ENCODE measurements around the gene GALNT2. TPM values are rescaled to one million over a fixed set of nuclear protein-coding genes. Genes with fewer than 3 reads are reported as not detected.
A peak's percentile ranks its signal among the peaks of the same experiment; 100 is the strongest.

The GALNT2 gene
- total RNA-seq, 1 donor from 2014 or later: 72.2 TPM

- DNase-seq (ENCODE audit: low spot score): no peak
Measured at GRCh38 chr1:230091473-230092231, 24.6 kb downstream of the GALNT2 start.

- no peak for DNase-seq (ENCODE audit: low spot score)
Measured at GRCh38 chr1:230094746-230095145, 27.7 kb downstream of the GALNT2 start.

GRCh38 chr1:230095938-230096337 is 28.9 kb downstream of the GALNT2 start:
- DNase-seq (ENCODE audit: low spot score): no peak

- DNase-seq (ENCODE audit: low spot score): no peak
Measured at GRCh38 chr1:230097370-230097769, 30.3 kb downstream of the GALNT2 start.

GRCh38 chr1:230098723-230099122 is 31.7 kb downstream of the GALNT2 start:
- no peak for DNase-seq (ENCODE audit: low spot score)

GRCh38 chr1:230099465-230099864 is 32.4 kb downstream of the GALNT2 start:
- no peak for DNase-seq (ENCODE audit: low spot score)

GRCh38 chr1:230100932-230101331 is 33.9 kb downstream of the GALNT2 start:
- DNase-seq (ENCODE audit: low spot score): no peak

- no peak for DNase-seq (ENCODE audit: low spot score)
Measured at GRCh38 chr1:230101556-230101955, 34.5 kb downstream of the GALNT2 start.

- DNase-seq (ENCODE audit: low spot score): no peak
Measured at GRCh38 chr1:230102046-230102445, 35.0 kb downstream of the GALNT2 start.

GRCh38 chr1:230102472-230102871 is 35.4 kb downstream of the GALNT2 start:
- no peak for DNase-seq (ENCODE audit: low spot score)

GRCh38 chr1:230103306-230104173 is 36.5 kb downstream of the GALNT2 start:
- no peak for DNase-seq (ENCODE audit: low spot score)

GRCh38 chr1:230104395-230105244 is 37.6 kb downstream of the GALNT2 start:
- peak; percentile 94 for DNase-seq (ENCODE audit: low spot score)

GRCh38 chr1:230105245-230105753 is 38.3 kb downstream of the GALNT2 start:
- DNase-seq (ENCODE audit: low spot score): no peak

GRCh38 chr1:230105754-230106625 is 39.0 kb downstream of the GALNT2 start:
- peak; percentile 55 for DNase-seq (ENCODE audit: low spot score)

GRCh38 chr1:230107941-230108340 is 40.9 kb downstream of the GALNT2 start:
- no peak for DNase-seq (ENCODE audit: low spot score)

- DNase-seq (ENCODE audit: low spot score): no peak
Measured at GRCh38 chr1:230108580-230108979, 41.5 kb downstream of the GALNT2 start.

- no peak for DNase-seq (ENCODE audit: low spot score)
Measured at GRCh38 chr1:230109066-230109465, 42.0 kb downstream of the GALNT2 start.

- DNase-seq (ENCODE audit: low spot score): no peak
Measured at GRCh38 chr1:230109895-230110667, 43.0 kb downstream of the GALNT2 start.

GRCh38 chr1:230110971-230111370 is 43.9 kb downstream of the GALNT2 start:
- no peak for DNase-seq (ENCODE audit: low spot score)

- DNase-seq (ENCODE audit: low spot score): no peak
Measured at GRCh38 chr1:230112131-230112701, 45.2 kb downstream of the GALNT2 start.
